Glutamatergic neuron (in vitro differentiated cells): Measurements from ENCODE around the gene APOA4. TPM values are rescaled to one million over a fixed set of nuclear protein-coding genes. Genes with fewer than 3 reads are reported as not detected.
"Not testable (repeated sequence)": the region's sequence is repeated elsewhere in the genome, so short reads cannot be mapped to it uniquely, and the experiment has no call there.

Experiments
- DNase-seq: peaks from one replicate; pipeline ENCODE4 v3.0.0; 2022
- H3K27ac Mint-ChIP-seq: one replicate; pipeline ENCODE4 v1.8.0; 2020; ENCODE audit warnings: mild to moderate bottlenecking, mixed read lengths, inconsistent platforms; ENCODE audit not compliant: unreplicated experiment
- H3K27me3 Mint-ChIP-seq: one replicate; pipeline ENCODE4 v1.8.0; 2020; ENCODE audit warnings: mild to moderate bottlenecking, moderate library complexity, mixed read lengths, inconsistent platforms; ENCODE audit not compliant: unreplicated experiment
- H3K36me3 Mint-ChIP-seq: one replicate; pipeline ENCODE4 v1.8.0; 2020; ENCODE audit warnings: mild to moderate bottlenecking, mixed read lengths, inconsistent platforms; ENCODE audit not compliant: unreplicated experiment
- H3K4me1 Mint-ChIP-seq: one replicate; pipeline ENCODE4 v1.8.0; 2020; ENCODE audit warnings: mild to moderate bottlenecking, low read depth, mixed read lengths, inconsistent platforms; ENCODE audit not compliant: unreplicated experiment
- H3K4me3 Mint-ChIP-seq: one replicate; pipeline ENCODE4 v1.8.0; 2020; ENCODE audit warnings: mild to moderate bottlenecking, mixed read lengths, inconsistent platforms; ENCODE audit not compliant: unreplicated experiment
- H3K9me3 Mint-ChIP-seq: one replicate; pipeline ENCODE4 v1.8.0; 2020; ENCODE audit warnings: mild to moderate bottlenecking, moderate library complexity, mixed read lengths, inconsistent platforms; ENCODE audit not compliant: unreplicated experiment
- total RNA-seq: library from RNA; stranded (reverse); fragmentation: NEBNext Ultra II Directional; extraction: Animal tissue kit (Norgen Biotek cat#: 25700); gene quantifications from one replicate; pipeline ENCODE4 v1.2.1, GENCODE V29; 2021; ENCODE audit not compliant: unreplicated experiment
- TF ChIP-seq, protein P1 (sequence below): fragments of 200-600 bp; sonication (generic); IDR thresholded peaks from one replicate; pipeline ENCODE4 v1.5.0; 2021; ENCODE audit not compliant: partially characterized antibody, unreplicated experiment

Gene APOA4
- total RNA-seq, 1 donor from 2014 or later = not detected

DNA sequence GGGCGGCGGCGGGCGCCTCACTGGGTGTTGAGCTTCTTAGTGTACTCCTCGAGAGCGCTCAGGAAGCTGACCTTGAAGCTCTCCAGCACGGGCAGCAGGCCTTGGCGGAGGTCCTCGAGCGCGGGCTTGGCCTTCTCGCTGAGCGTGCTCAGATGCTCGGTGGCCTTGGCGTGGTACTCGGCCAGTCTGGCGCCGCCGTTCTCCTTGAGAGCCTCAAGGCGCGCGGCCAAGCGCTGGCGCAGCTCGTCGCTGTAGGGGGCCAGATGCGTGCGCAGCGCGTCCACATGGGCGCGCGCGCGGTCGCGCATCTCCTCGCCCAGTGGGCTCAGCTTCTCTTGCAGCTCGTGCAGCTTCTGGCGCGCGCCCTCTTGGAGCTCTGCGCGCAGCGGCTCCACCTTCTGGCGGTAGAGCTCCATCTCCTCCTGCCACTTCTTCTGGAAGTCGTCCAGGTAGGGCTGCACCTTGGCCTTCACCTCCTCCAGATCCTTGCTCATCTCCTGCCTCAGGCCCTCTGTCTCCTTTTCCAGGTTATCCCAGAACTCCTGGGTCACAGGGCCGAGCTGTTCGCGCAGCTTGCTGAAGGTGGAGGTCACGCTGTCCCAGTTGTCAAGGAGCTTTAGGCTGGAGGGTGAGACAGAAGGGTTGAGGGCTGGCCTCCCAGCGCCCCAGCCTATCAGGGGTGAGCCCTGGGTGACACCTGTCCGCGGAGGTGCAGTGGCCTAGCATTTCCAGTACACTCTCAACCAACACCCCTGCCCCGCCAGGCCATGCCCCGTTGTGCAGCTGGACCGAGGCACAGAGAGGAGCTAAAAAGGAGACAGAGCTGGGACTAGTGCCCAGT lies 12.9 kb upstream of the APOA4 start:
- peaks cover 3% of the 10 kb centered on the region for H3K27me3 Mint-ChIP-seq
- DNase-seq = peak; percentile 82
- TF ChIP-seq, protein P1, sequence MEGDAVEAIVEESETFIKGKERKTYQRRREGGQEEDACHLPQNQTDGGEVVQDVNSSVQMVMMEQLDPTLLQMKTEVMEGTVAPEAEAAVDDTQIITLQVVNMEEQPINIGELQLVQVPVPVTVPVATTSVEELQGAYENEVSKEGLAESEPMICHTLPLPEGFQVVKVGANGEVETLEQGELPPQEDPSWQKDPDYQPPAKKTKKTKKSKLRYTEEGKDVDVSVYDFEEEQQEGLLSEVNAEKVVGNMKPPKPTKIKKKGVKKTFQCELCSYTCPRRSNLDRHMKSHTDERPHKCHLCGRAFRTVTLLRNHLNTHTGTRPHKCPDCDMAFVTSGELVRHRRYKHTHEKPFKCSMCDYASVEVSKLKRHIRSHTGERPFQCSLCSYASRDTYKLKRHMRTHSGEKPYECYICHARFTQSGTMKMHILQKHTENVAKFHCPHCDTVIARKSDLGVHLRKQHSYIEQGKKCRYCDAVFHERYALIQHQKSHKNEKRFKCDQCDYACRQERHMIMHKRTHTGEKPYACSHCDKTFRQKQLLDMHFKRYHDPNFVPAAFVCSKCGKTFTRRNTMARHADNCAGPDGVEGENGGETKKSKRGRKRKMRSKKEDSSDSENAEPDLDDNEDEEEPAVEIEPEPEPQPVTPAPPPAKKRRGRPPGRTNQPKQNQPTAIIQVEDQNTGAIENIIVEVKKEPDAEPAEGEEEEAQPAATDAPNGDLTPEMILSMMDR = no peak
- peak overlapping the region; percentile 34 for H3K4me3 Mint-ChIP-seq
- no peaks in the 10 kb centered on the region for H3K4me1 Mint-ChIP-seq
- H3K36me3 Mint-ChIP-seq = no peaks in the 10 kb centered on the region
- peaks cover 4% of the 10 kb centered on the region for H3K9me3 Mint-ChIP-seq
- H3K27ac Mint-ChIP-seq = no peak overlapping the region

DNA sequence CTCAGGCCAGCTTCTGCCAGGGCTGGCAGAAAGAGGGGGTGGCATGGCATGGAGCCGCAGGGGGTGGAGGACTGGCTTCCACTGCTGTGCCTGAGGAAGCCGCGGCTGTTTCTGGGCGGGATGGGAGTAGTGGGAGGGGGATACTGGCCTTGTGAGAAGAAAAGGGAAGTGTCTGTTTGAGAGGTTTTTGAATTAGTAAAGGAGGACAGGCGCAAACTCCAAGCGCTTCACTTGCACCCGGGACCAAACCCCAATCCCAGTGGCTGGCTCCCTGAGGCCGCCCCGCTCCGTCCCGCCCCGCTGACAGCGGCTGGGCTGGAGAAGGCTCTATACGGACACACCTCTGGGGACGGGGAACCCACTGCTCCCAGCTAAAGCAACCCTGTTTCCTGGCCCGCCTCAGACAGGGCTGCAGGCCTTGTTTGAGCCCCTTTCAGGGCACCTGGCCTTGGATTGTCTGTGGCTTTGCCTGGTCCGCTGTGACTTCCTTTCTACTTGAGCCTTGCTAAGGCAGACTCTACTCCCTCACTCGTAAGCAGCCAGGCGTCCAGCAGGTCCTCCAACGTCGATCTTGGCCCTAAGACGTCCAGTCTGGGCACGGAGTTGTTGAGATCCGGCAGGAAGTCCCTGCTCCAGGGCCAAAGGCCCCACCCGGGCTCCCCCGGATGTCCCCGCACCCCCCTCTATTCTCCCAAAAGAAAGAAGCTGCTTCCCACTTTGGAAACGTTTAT lies 12.1 kb upstream of the APOA4 start:
- no peak overlapping the region for H3K4me3 Mint-ChIP-seq
- no peak for DNase-seq

DNA sequence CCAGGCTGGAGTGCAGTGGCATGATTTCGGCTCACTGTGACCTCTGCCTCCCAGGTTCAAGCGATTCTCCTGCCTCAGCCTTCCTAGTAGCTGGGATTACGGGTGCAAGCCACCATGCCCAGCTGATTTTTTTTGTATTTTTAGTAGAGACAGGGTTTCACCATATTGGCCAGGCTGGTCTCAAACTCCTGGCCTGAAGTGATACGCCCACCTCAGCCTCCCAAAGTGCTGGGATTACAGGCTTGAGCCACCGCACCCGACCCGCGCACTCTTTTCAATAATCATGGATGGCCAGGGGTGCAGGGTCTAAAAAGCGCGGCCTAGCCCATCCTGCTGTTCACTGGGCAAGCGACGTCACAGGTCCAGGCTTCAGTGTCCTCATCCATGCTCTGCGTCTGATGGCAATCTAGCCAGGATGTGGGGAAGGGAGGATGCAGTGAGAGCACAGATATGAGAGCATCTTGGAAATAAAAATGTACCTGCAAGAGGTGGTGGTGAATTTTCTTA lies 11.5 kb upstream of the APOA4 start:
- not testable (repeated sequence) for H3K27me3 Mint-ChIP-seq, H3K4me3 Mint-ChIP-seq

More for the DNA sequence above, 12.1 kb upstream of the APOA4 start:
- Mint-ChIP-seq H3K36me3 (no peaks in the 10 kb centered on the region), H3K27ac (no peak overlapping the region), H3K4me1 (no peaks in the 10 kb centered on the region), H3K9me3 (peaks cover 4% of the 10 kb centered on the region), H3K27me3 (peaks cover 3% of the 10 kb centered on the region)
- TF ChIP-seq, protein P1 = no peak

DNA sequence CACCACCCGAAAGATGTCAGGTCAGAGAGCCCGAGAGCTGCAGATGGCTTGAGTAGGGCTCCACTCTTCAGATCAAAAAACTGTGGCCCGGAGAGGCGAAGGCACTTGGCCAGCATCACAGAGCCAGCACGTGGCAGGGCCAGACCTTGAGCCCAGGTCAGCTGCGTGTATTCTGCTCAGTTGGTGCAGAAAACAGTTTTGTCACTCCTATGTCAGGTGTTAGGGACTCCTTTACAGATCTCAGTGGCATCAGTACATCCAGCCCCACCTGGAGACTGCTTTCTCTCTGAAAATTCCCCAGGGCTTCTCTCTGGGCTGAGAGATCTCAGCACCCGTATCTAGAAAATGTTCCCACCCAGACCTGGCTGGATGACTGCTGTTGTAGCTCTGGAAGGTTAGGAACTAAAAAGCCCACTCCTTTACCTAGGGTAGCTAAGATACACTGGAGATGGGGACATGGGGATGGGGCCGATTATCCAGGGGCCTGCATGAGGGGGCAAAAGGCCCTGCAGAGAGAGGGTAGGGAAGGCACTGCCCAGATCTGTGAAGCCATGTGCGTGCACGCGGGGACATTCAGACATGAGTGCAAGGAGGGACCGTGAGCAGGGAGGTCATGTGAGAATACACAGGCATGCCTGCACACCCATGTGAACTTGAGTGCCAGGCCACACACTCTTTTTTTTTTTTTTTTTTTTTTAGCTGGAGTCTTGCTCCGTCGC lies 10.9 kb upstream of the APOA4 start:
- DNase-seq = no peak
- H3K36me3 Mint-ChIP-seq = no peaks in the 10 kb centered on the region
- TF ChIP-seq, protein P1 = no peak

More for the DNA sequence above, 11.5 kb upstream of the APOA4 start:
- H3K36me3 Mint-ChIP-seq, H3K27ac Mint-ChIP-seq, H3K9me3 Mint-ChIP-seq, DNase-seq, H3K4me1 Mint-ChIP-seq: not testable (repeated sequence)

DNA sequence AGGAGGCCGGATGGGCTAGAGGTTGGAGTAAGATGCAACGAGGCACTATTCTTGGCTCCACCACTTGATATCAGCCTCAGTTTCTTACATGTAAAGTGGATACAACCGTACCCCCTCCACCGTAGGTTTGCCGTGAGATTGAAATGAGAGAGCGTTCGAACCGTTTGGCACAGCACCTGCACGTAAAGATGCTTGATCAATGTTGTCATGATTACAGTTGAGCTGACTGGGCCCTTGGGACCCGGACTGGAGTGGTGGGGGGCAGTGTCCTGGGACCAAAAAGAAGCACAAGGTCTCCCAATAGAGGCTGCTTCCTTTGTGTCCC lies 10.3 kb upstream of the APOA4 start:
- Mint-ChIP-seq H3K4me1 (no peaks in the 10 kb centered on the region), H3K27ac (no peak overlapping the region), H3K9me3 (peaks cover 4% of the 10 kb centered on the region), H3K36me3 (no peaks in the 10 kb centered on the region), H3K27me3 (peaks cover 3% of the 10 kb centered on the region), H3K4me3 (no peak overlapping the region)
- DNase-seq = no peak
- TF ChIP-seq, protein P1 = no peak

More for the DNA sequence above, 10.9 kb upstream of the APOA4 start:
- Mint-ChIP-seq H3K4me1 (no peaks in the 10 kb centered on the region), H3K9me3 (peaks cover 4% of the 10 kb centered on the region), H3K27ac (no peak overlapping the region), H3K4me3 (no peak overlapping the region), H3K27me3 (peaks cover 3% of the 10 kb centered on the region)
